ENCODE results near the gene PANK4.
A peak's percentile ranks its signal among the peaks of the same experiment; 100 is the strongest.
"Not testable (repeated sequence)": the region's sequence is repeated elsewhere in the genome, so short reads cannot be mapped to it uniquely, and the experiment has no call there.

PANK4 gene

DNA sequence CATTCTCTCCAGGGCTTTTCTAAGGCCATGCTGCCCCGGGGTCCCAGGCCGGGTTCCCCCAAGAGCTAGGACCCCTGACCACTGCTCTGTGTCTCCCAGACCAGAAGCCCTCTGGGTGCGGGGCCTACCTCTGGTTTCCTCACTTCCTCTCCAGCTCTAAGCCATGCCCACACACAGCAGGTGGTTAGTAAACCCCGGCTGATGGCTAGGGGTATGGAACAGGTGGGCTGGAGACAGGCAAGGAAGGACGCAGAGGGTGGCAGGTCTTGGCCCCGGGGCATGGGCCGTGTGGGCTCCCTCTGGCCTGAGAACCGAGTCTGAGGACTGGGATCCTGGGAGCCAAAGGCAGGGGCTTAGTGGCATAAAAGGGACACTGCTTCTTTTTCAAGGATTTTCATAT is 66.2 kb downstream of the PANK4 start:
- no peak for DNase-seq (ENCODE audit: low read depth)

- peak; percentile 45 for DNase-seq (ENCODE audit: low read depth)
These were observed 66.6 kb downstream of the PANK4 start for GRCh38 chr1:2459757-2460156.

- not testable (repeated sequence) for DNase-seq (ENCODE audit: low read depth)
These were observed 67.2 kb downstream of the PANK4 start for GRCh38 chr1:2459102-2459753.

- no peak for DNase-seq (ENCODE audit: low read depth)
These were observed 67.7 kb downstream of the PANK4 start for GRCh38 chr1:2458687-2459086.

Data from fibroblast of gingiva (primary cell).